Stimulated activated effector memory CD8-positive, alpha-beta T cell treated with anti-CD3 and anti-CD28 coated beads, Interleukin-12 subunit alpha, Interleukin-12 subunit beta, amount 100 ng/mL, for 72 hours (primary cell): Measurements from ENCODE around the gene SCAMP2.

Source experiments
- ATAC-seq: fragments of 150-1000 bp; cut with Tn5 transposase; 2 replicates; pipeline ENCODE4 v1.10.0; 2021
- DNase-seq, 2 donors: peaks; one replicate each; pipeline ENCODE4 v3.0.0; 2021 to 2022; ENCODE audit warnings: low spot score in 2 of 2
- H3K27ac Mint-ChIP-seq: one replicate; pipeline ENCODE4 v1.8.0; 2022; ENCODE audit warnings: mild to moderate bottlenecking, mixed read lengths
- H3K36me3 Mint-ChIP-seq: one replicate; pipeline ENCODE4 v1.8.0; 2022; ENCODE audit warnings: mild to moderate bottlenecking, mixed read lengths
- H3K4me1 Mint-ChIP-seq: one replicate; pipeline ENCODE4 v1.8.0; 2022; ENCODE audit warnings: mixed read lengths
- H3K4me3 Mint-ChIP-seq: one replicate; pipeline ENCODE4 v1.8.0; 2022; ENCODE audit warnings: mild to moderate bottlenecking, mixed read lengths
- H3K9me3 Mint-ChIP-seq: one replicate; pipeline ENCODE4 v1.8.0; 2022; ENCODE audit warnings: mixed read lengths

SCAMP2 gene

GRCh38 chr15:74828835-74829234 lies 44.3 kb downstream of the SCAMP2 start:
- Mint-ChIP-seq H3K4me3 (no peak overlapping the region), H3K27ac (no peak overlapping the region), H3K9me3 (no peaks in the 10 kb centered on the region), H3K36me3 (no peaks in the 10 kb centered on the region), H3K4me1 (peaks cover 34% of the 10 kb centered on the region)
- no peak for DNase-seq
- no peak for ATAC-seq

GRCh38 chr15:74827614-74828013 lies 45.6 kb downstream of the SCAMP2 start:
- no peaks in the 10 kb centered on the region for H3K36me3 Mint-ChIP-seq
- no peaks in the 10 kb centered on the region for H3K9me3 Mint-ChIP-seq
- H3K4me3 Mint-ChIP-seq, result no peak overlapping the region
- no peak overlapping the region for H3K27ac Mint-ChIP-seq
- H3K4me1 Mint-ChIP-seq, result peaks cover 34% of the 10 kb centered on the region
- DNase-seq, result no peak
- no peak for ATAC-seq

- Mint-ChIP-seq H3K4me1 (peaks cover 34% of the 10 kb centered on the region), H3K36me3 (no peaks in the 10 kb centered on the region), H3K27ac (no peak overlapping the region), H3K4me3 (no peak overlapping the region), H3K9me3 (no peaks in the 10 kb centered on the region)
- DNase-seq (no peak), ATAC-seq (no peak)
Observed at GRCh38 chr15:74826921-74827320, 46.2 kb downstream of the SCAMP2 start.

GRCh38 chr15:74826364-74826819 lies 46.8 kb downstream of the SCAMP2 start, which contains the start of gene CPLX3:
Gene CPLX3, plus strand, starts transcription at chr15:74826627. Its CDS starts 77 bp downstream, at chr15:74826704.
- Mint-ChIP-seq H3K27ac (no peak within 1 kb of the TSS), H3K9me3 (no peaks in the 10 kb centered on the region), H3K36me3 (no peaks in the 10 kb centered on the region), H3K4me1 (peaks cover 34% of the 10 kb centered on the region), H3K4me3 (no peak within 1 kb of the TSS)
- DNase-seq, result peak in 1 of 2 donors; percentile 44
- peak; percentile 20 for ATAC-seq

GRCh38 chr15:74825866-74826265 lies 47.3 kb downstream of the SCAMP2 start:
- Mint-ChIP-seq H3K9me3 (no peaks in the 10 kb centered on the region), H3K36me3 (no peaks in the 10 kb centered on the region), H3K27ac (no peak overlapping the region), H3K4me3 (no peak overlapping the region), H3K4me1 (peaks cover 34% of the 10 kb centered on the region)
- DNase-seq (no peak), ATAC-seq (no peak)

- Mint-ChIP-seq H3K27ac (no peak overlapping the region), H3K36me3 (no peaks in the 10 kb centered on the region), H3K4me3 (no peak overlapping the region), H3K4me1 (peaks cover 28% of the 10 kb centered on the region), H3K9me3 (no peaks in the 10 kb centered on the region)
- ATAC-seq (no peak), DNase-seq (no peak)
Observed at GRCh38 chr15:74824976-74825375, 48.2 kb downstream of the SCAMP2 start.

GRCh38 chr15:74823324-74823723 lies 49.8 kb downstream of the SCAMP2 start:
- Mint-ChIP-seq H3K36me3 (no peaks in the 10 kb centered on the region), H3K9me3 (no peaks in the 10 kb centered on the region)

GRCh38 chr15:74822233-74822632 lies 50.9 kb downstream of the SCAMP2 start:
- no peak overlapping the region for H3K27ac Mint-ChIP-seq
- peaks cover 6% of the 10 kb centered on the region for H3K36me3 Mint-ChIP-seq
- ATAC-seq (no peak), DNase-seq (no peak)
- peaks cover 34% of the 10 kb centered on the region for H3K4me1 Mint-ChIP-seq
- H3K9me3 Mint-ChIP-seq, result no peaks in the 10 kb centered on the region
- H3K4me3 Mint-ChIP-seq, result no peak overlapping the region

More at GRCh38 chr15:74823324-74823723, 49.8 kb downstream of the SCAMP2 start:
- Mint-ChIP-seq H3K4me3 (no peak overlapping the region), H3K4me1 (peaks cover 28% of the 10 kb centered on the region), H3K27ac (no peak overlapping the region)
- DNase-seq (no peak), ATAC-seq (no peak)

- DNase-seq (no peak), ATAC-seq (no peak)
- Mint-ChIP-seq H3K9me3 (no peaks in the 10 kb centered on the region), H3K4me3 (no peak overlapping the region), H3K27ac (no peak overlapping the region), H3K36me3 (peaks cover 6% of the 10 kb centered on the region), H3K4me1 (peaks cover 35% of the 10 kb centered on the region)
Observed at GRCh38 chr15:74821790-74822158, 51.4 kb downstream of the SCAMP2 start.

- H3K4me3 Mint-ChIP-seq, result no peak overlapping the region
- peaks cover 30% of the 10 kb centered on the region for H3K4me1 Mint-ChIP-seq
- H3K27ac Mint-ChIP-seq, result no peak overlapping the region
- ATAC-seq (no peak), DNase-seq (no peak)
- H3K9me3 Mint-ChIP-seq, result no peaks in the 10 kb centered on the region
- peaks cover 6% of the 10 kb centered on the region for H3K36me3 Mint-ChIP-seq
Observed at GRCh38 chr15:74821091-74821789, 51.9 kb downstream of the SCAMP2 start.

GRCh38 chr15:74820056-74820455 lies 53.1 kb downstream of the SCAMP2 start:
- DNase-seq, result no peak
- Mint-ChIP-seq H3K4me3 (no peak overlapping the region), H3K27ac (peak overlapping the region; percentile 87), H3K36me3 (peaks cover 6% of the 10 kb centered on the region), H3K9me3 (no peaks in the 10 kb centered on the region), H3K4me1 (peaks cover 39% of the 10 kb centered on the region)
- ATAC-seq, result no peak

- no peaks in the 10 kb centered on the region for H3K9me3 Mint-ChIP-seq
- peaks cover 7% of the 10 kb centered on the region for H3K36me3 Mint-ChIP-seq
- H3K4me1 Mint-ChIP-seq, result peaks cover 39% of the 10 kb centered on the region
- no peak for ATAC-seq
- H3K27ac Mint-ChIP-seq, result peak overlapping the region; percentile 80
- DNase-seq, result no peak
- no peak overlapping the region for H3K4me3 Mint-ChIP-seq
Observed at GRCh38 chr15:74817370-74817737, 55.8 kb downstream of the SCAMP2 start.

GRCh38 chr15:74816624-74817369 lies 56.4 kb downstream of the SCAMP2 start:
- Mint-ChIP-seq H3K4me3 (no peak overlapping the region), H3K36me3 (peaks cover 10% of the 10 kb centered on the region), H3K9me3 (no peaks in the 10 kb centered on the region), H3K27ac (peak overlapping the region; percentile 80), H3K4me1 (peaks cover 39% of the 10 kb centered on the region)
- no peak for DNase-seq
- ATAC-seq, result no peak

GRCh38 chr15:74815961-74816360 lies 57.2 kb downstream of the SCAMP2 start:
- DNase-seq, result no peak
- H3K36me3 Mint-ChIP-seq, result peaks cover 10% of the 10 kb centered on the region
- ATAC-seq, result no peak
- no peaks in the 10 kb centered on the region for H3K9me3 Mint-ChIP-seq
- no peak overlapping the region for H3K4me3 Mint-ChIP-seq
- no peak overlapping the region for H3K27ac Mint-ChIP-seq
- H3K4me1 Mint-ChIP-seq, result peaks cover 39% of the 10 kb centered on the region

- no peaks in the 10 kb centered on the region for H3K9me3 Mint-ChIP-seq
- H3K4me1 Mint-ChIP-seq, result peaks cover 39% of the 10 kb centered on the region
- H3K27ac Mint-ChIP-seq, result peak overlapping the region; percentile 59
- peaks cover 10% of the 10 kb centered on the region for H3K36me3 Mint-ChIP-seq
- H3K4me3 Mint-ChIP-seq, result no peak overlapping the region
- ATAC-seq, result no peak
- no peak for DNase-seq
Observed at GRCh38 chr15:74815121-74815934, 57.8 kb downstream of the SCAMP2 start.
